22Rv1 (cell line): Measurements from ENCODE around the gene CAPN12.
"Not testable (repeated sequence)": the region's sequence is repeated elsewhere in the genome, so short reads cannot be mapped to it uniquely, and the experiment has no call there.

Source experiments
- H3K27ac ChIP-seq: fragments of 450-650 bp; 2 replicates; pipeline ENCODE4 v1.5.1; 2017
- ZFX ChIP-seq: fragments of 450-650 bp; IDR thresholded peaks from 2 replicates; pipeline ENCODE4 v1.6.1; 2017; ENCODE audit warnings: antibody characterized with exemption, borderline replicate concordance
- TF ChIP-seq, protein P1 (sequence below): fragments of 450-650 bp; IDR thresholded peaks from 2 replicates; pipeline ENCODE4 v1.5.1; 2017; ENCODE audit warnings: mild to moderate bottlenecking

The CAPN12 gene

DNA sequence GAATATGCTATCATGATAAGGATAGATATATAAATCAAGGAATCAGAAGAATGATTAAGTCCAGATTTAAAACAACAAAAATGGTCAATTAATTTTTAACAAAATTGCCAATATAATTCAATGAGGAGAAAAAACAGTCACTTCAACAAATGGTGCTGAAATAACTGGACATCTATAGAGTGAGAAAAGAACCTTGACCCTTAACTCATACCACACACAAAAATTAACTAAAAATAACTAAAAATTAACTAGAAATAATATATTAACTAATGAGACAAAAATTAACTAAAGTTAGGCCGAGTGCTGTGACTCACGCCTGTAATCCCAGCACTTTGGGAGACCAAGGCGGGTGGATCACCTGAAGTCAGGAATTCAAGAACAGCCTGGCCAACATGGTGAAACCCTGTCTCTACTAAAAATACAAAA is 19.5 kb upstream of the CAPN12 start:
- no peak overlapping the region for H3K27ac ChIP-seq
- no peak for TF ChIP-seq ZFX
- TF ChIP-seq, protein P1, sequence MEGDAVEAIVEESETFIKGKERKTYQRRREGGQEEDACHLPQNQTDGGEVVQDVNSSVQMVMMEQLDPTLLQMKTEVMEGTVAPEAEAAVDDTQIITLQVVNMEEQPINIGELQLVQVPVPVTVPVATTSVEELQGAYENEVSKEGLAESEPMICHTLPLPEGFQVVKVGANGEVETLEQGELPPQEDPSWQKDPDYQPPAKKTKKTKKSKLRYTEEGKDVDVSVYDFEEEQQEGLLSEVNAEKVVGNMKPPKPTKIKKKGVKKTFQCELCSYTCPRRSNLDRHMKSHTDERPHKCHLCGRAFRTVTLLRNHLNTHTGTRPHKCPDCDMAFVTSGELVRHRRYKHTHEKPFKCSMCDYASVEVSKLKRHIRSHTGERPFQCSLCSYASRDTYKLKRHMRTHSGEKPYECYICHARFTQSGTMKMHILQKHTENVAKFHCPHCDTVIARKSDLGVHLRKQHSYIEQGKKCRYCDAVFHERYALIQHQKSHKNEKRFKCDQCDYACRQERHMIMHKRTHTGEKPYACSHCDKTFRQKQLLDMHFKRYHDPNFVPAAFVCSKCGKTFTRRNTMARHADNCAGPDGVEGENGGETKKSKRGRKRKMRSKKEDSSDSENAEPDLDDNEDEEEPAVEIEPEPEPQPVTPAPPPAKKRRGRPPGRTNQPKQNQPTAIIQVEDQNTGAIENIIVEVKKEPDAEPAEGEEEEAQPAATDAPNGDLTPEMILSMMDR, result no peak

DNA sequence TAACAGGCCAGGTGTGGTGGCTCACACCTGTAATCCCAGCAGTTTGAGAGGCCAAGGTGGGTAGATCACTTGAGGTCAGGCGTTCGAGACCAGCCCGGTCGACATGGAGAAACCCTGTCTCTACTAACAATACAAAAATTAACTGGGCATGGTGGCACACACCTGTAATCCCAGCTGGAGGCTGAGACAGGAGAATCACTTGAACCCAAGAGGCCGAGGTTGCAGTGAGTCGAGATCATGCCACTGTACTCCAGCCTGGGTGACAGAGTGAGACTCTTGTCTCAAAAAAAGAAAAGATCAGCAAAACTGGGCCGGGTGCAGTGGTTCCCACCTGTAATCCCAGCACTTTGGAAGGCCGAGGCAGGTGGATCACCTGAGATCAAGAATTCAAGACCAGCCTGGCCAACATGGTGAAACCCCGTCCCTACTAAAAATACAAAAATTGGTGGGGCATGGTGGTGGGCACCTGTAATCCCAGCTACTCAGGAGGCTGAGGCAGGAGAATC is 17.7 kb upstream of the CAPN12 start:
- not testable (repeated sequence) for H3K27ac ChIP-seq

DNA sequence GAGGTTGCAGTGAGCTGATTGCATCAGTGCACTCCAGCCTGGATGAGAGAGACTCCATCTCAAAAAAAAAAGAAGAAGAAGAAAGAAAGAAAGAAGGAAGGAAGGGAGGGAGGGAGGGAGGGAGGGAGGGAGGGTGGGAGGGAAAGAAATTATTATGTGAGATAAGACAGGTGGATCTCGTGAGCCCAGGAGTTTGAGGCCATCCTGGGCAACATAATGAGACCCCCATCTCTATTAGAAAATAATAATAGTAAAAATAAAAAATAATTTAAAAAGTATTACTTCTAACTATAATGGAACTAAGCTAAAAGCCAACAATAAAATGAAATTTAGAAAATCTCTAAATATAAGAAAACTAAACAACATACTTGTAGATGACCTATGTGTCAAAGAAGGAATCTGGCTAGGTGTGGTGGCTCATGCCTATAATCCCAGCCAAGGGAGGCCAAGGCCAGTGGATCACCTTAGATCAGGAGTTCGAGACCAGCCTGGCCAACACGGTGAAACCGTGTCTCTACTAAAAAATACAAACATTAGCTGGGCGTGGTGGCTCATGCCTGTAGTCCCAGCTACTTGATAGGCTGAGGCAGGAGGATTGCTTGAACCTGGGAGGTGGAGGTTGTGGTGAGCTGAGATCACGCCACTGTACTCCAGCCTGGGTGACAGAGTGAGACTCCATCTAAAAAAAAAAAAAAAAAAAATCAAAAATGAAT is 16.7 kb upstream of the CAPN12 start:
- H3K27ac ChIP-seq, result not testable (repeated sequence)

- no peak for TF ChIP-seq ZFX
- TF ChIP-seq, protein P1, result no peak
- H3K27ac ChIP-seq, result no peak overlapping the region
These were observed 15.3 kb upstream of the CAPN12 start for GRCh38 chr19:38759590-38760003.

GRCh38 chr19:38754196-38754595 is 9.9 kb upstream of the CAPN12 start:
- not testable (repeated sequence) for H3K27ac ChIP-seq

- H3K27ac ChIP-seq, result not testable (repeated sequence)
These were observed 9.5 kb upstream of the CAPN12 start for GRCh38 chr19:38753783-38754182.

- TF ChIP-seq, protein P1, result no peak
- TF ChIP-seq ZFX, result no peak
- no peak overlapping the region for H3K27ac ChIP-seq
These were observed 1.0 kb upstream of the CAPN12 start for GRCh38 chr19:38745316-38745715.

GRCh38 chr19:38744874-38745273 is 600 bp upstream of the CAPN12 start:
- TF ChIP-seq, protein P1, result no peak
- H3K27ac ChIP-seq, result no peak overlapping the region

GRCh38 chr19:38743394-38744297 is 628 bp downstream of the CAPN12 start:
- TF ChIP-seq ZFX, result no peak
- TF ChIP-seq, protein P1, result no peak
- no peak overlapping the region for H3K27ac ChIP-seq
